Dermis microvascular lymphatic vessel endothelial cell (primary cell): ENCODE data around the gene NDUFS8. TPM values are rescaled to one million over a fixed set of nuclear protein-coding genes. Genes with fewer than 3 reads are reported as not detected.

ENCODE experiments used
- DNase-seq, 2 donors: peaks; one replicate each; pipeline versions ENCODE4 v3.0.0 to v3.0.0-alpha.2; 2010; ENCODE audit warnings: low read depth in 2 of 2
- total RNA-seq: library from RNA; depleted of rRNA; stranded (reverse); fragments of >200 nt; gene quantifications from 2 replicates; pipeline ENCODE4 v1.2.1, GENCODE V29; 2014

NDUFS8 gene
- total RNA-seq, 1 donor from 2014 or later: 96.3 TPM

DNA sequence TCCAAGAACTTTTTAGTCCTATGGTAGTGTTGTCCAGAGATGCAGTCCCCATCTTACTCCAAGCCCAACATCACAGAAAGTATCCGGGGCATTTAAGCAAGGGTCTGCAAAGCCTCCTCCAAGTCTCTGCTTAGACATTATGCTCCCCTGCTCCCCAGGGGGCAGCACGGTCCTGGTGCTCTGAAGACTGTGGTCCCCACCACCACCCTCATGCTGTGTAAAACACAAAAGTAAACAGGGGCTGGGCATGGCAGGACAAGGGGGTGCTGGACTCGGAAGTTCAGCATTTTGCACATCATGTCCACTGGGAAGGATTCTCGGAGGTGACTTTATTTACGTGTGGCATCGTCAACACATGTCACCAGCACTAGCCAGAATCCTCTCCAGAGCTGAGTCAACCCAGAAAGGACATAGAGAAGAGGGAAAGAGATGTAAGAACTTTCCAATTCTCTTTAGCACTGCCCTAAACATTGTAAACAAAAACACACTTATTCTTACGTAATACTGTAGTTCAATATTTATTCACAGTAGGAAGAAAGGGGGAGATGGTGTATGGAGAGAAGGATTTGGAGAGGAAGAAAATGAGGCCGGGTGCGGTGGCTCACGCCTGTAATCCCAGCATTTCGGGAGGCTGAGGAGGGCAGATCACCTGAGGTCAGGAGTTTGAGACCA is 46.0 kb downstream of the NDUFS8 start:
- DNase-seq: peak in 1 of 2 donors; percentile 54

DNA sequence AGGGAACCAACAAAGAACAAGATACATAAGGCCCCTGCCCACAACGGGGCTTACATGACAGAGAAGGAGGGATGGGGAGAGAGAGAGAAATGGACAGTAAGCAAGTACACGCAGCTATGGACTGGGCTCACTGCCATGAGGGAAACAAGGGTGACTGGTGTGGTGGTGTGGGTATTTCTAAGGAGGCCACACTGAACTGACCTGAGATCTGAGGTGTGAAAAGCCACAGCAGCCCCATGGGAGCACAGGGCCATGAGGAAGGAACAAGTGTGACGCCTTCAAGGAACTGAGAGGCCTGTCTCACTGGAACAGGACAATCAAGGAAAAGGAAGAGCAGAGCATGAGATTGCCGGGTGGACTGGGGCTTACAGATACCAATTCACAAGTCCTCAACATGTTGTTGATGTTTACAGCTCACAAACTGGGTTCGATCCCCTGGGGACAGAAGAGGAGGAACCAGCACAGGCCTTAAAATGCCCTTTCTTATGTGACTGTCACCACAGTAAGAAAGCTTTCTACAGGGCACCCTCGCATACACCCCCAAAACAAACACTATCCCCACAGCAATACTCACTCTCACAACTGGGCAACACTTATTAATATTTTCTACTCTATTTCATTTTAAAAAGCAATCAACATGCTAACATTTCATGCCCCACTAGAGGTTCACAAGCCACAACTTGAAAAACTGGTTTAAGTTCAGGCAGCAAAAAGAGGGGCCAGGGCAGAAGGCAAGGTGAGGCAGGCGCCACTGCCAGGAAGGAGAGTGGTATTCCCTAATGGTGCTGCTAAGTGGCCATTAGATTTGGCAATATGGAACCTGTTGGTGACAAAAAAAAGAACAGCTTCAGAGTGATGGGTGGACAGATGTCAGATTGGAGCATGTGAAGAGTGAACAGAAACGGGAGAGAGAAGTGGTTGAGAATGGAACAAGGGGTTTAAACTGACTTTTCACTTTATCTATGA is 47.4 kb downstream of the NDUFS8 start:
- DNase-seq: no peak

DNA sequence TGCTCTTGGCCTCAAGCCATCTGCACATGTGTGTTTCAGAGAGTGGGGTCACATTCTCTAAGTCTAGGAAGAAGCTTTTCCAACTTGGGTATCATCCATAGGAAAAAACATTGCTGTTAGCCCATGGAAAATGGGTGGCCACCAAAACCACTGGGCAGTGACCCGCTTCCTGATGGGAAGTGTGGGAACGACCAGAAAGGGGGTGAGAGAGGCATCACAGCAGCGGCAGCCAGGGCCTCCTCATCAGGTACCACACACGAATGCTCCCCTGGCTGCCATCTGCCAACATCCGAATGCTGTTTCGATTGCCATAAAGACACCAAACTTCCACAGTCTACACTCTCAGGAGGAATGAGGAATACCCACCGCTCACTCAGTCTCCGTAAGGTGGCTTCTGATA is 50.4 kb downstream of the NDUFS8 start:
- no peak for DNase-seq

DNA sequence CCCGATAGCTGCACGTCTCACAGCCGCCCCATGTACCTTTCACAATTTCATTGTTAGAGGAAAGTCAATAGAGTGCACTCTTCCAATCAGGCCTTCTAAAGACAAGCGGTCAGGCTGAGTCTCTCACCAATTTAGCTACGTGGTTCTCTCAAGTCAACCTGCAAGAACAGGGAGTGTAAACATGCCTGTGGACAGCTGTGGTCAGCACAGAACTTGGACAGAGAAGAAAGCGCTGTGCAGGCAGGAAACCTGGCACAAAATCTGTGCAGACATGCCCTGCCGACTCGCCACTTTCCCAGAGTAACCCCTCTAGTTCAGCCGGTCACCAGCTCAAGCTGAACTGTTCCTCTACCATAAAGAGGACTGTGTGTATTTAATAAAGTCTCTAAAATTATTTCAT is 51.2 kb downstream of the NDUFS8 start:
- peak; percentile 25 to 49 for DNase-seq

DNA sequence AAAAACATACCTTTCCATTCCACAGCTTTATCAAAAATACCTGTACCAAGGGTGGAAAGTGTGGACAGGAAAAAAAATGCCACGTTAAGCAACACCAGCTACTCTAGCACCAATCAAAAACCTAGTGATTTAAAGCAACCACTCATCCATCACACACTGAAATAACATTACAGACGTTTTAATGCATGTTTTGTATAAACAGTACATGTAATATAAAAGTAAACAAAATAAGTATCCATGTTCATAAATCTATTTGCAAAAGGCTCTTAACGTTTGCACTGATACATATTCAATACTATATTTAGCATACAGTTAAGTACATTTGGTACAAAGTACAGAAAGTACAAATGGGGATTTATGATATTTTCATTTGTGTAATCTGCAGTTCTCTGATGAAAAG is 52.0 kb downstream of the NDUFS8 start:
- no peak for DNase-seq

DNA sequence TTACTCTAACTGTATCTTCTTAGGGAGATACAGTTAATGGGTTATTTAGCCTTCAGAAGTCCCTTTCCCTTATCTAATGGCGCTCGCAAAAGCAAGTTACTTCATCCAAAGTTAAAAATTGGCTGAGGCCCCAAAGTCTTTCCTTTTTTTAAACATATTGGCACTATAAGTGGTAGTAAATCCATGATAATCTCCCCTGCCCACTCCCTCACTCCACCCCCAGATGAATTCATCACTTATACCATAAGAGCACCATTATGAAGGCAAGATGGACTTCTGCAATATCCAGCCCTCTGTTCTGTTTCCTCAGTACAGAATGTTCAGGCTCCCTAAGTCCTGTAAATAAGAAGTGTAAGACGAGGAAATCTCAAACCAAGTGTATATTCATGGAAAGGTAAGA is 53.0 kb downstream of the NDUFS8 start:
- no peak for DNase-seq

Other genes starting within 250 kb of the NDUFS8 start
- gene UNC93B1, start 26.6 kb upstream of the NDUFS8 start, total RNA-seq: 15.5 and 25.2 TPM in 2 replicates
- 1.0 and 1.3 TPM in 2 replicates for gene ALDH3B1, start 20.4 kb upstream of the NDUFS8 start, total RNA-seq
- gene TCIRG1, start 8.3 kb downstream of the NDUFS8 start, total RNA-seq: 40.1 and 65.4 TPM in 2 replicates
- gene CHKA, start 90.7 kb downstream of the NDUFS8 start, total RNA-seq: 22.0 and 37.0 TPM in 2 replicates
- 16.3 and 20.5 TPM in 2 replicates for gene KMT5B, start 182.6 kb downstream of the NDUFS8 start, total RNA-seq
- gene C11orf24, start 241.3 kb downstream of the NDUFS8 start, total RNA-seq: 5.4 and 5.9 TPM in 2 replicates